HG02840 (cell line): ENCODE measurements around the gene PAIP1.
"Not testable (repeated sequence)": the region's sequence is repeated elsewhere in the genome, so short reads cannot be mapped to it uniquely, and the experiment has no call there.

Experiments
- ATAC-seq: cut with Tn5 transposase; IDR thresholded peaks from one replicate; pipeline ENCODE4 v1.9.1; 2021; ENCODE audit warnings: mild to moderate bottlenecking, moderate library complexity, moderate number of reproducible peaks; ENCODE audit not compliant: unreplicated experiment, low FRiP score

PAIP1 gene

GRCh38 chr5:43556857-43557542, at the start of gene PAIP1:
Gene PAIP1 (minus strand): TSS chr5:43557077. CDS start chr5:43556846, 231 bp downstream.
- peak; percentile 75 for ATAC-seq

GRCh38 chr5:43606351-43606750, 49.5 kb upstream of the PAIP1 start:
- no peak for ATAC-seq

- no peak for ATAC-seq
These were observed 47.8 kb upstream of the PAIP1 start for GRCh38 chr5:43604699-43605098.

- peak; percentile 49 for ATAC-seq
These were observed 46.7 kb upstream of the PAIP1 start for GRCh38 chr5:43603344-43604217.

- ATAC-seq = peak; percentile 78
These were observed 45.8 kb upstream of the PAIP1 start, which contains the start of gene NNT for GRCh38 chr5:43602461-43603343. Gene NNT (plus strand): TSS chr5:43603180. CDS start chr5:43609196, 6,016 bp downstream.

- peak; percentile 32 for ATAC-seq
These were observed 44.8 kb upstream of the PAIP1 start for GRCh38 chr5:43601454-43602260.

- not testable (repeated sequence) for ATAC-seq
These were observed 42.0 kb upstream of the PAIP1 start for GRCh38 chr5:43598927-43599326.

- no peak for ATAC-seq
These were observed 35.5 kb upstream of the PAIP1 start for GRCh38 chr5:43592363-43592762.

- ATAC-seq = no peak
These were observed 33.8 kb upstream of the PAIP1 start for GRCh38 chr5:43590700-43591099.

GRCh38 chr5:43589310-43589709, 32.4 kb upstream of the PAIP1 start:
- ATAC-seq = no peak

GRCh38 chr5:43588842-43589241, 32.0 kb upstream of the PAIP1 start:
- no peak for ATAC-seq

- ATAC-seq = no peak
These were observed 27.4 kb upstream of the PAIP1 start for GRCh38 chr5:43584166-43584699.

- no peak for ATAC-seq
These were observed 26.8 kb upstream of the PAIP1 start for GRCh38 chr5:43583724-43584123.

GRCh38 chr5:43582082-43583005, 25.5 kb upstream of the PAIP1 start:
- no peak for ATAC-seq

GRCh38 chr5:43581398-43581797, 24.5 kb upstream of the PAIP1 start:
- ATAC-seq = no peak

GRCh38 chr5:43580402-43581210, 23.7 kb upstream of the PAIP1 start:
- not testable (repeated sequence) for ATAC-seq

- ATAC-seq = no peak
These were observed 16.2 kb upstream of the PAIP1 start for GRCh38 chr5:43573058-43573457.

- ATAC-seq = no peak
These were observed 15.5 kb upstream of the PAIP1 start for GRCh38 chr5:43572357-43572756.
